Loucy (cell line): ENCODE data around the gene SLC36A2.

ENCODE experiments used
- H2AFZ ChIP-seq: fragments of 200-600 bp; sonication (generic); 2 replicates; pipeline ENCODE4 v1.6.0; 2016; ENCODE audit warnings: antibody characterized with exemption, mild to moderate bottlenecking, low read length, moderate library complexity
- H3F3A ChIP-seq: fragments of 200-600 bp; 2 replicates; pipeline ENCODE4 v1.6.0; 2016; ENCODE audit warnings: antibody characterized with exemption, low read depth, mild to moderate bottlenecking
- H3K27me3 ChIP-seq: fragments of 200-600 bp; sonication (generic); 2 replicates; pipeline ENCODE4 v1.6.1; 2014; ENCODE audit warnings: low read length, mild to moderate bottlenecking; ENCODE audit not compliant: insufficient read depth, poor library complexity, severe bottlenecking
- H3K36me3 ChIP-seq: fragments of 200-600 bp; sonication (generic); 2 replicates; pipeline ENCODE4 v1.6.1; 2016; ENCODE audit warnings: low read length; ENCODE audit not compliant: insufficient read depth
- H3K4me1 ChIP-seq: fragments of 200-600 bp; sonication (generic); 2 replicates; pipeline ENCODE4 v1.5.1; 2014; ENCODE audit warnings: low read length, mild to moderate bottlenecking; ENCODE audit not compliant: insufficient read depth, poor library complexity, severe bottlenecking
- H3K4me2 ChIP-seq: fragments of 200-600 bp; sonication (generic); 2 replicates; pipeline ENCODE4 v1.6.0; 2014; ENCODE audit warnings: antibody characterized with exemption, low read length, low read depth, mild to moderate bottlenecking; ENCODE audit not compliant: poor library complexity, severe bottlenecking
- H3K4me3 ChIP-seq: fragments of 200-600 bp; sonication (generic); 2 replicates; pipeline ENCODE4 v1.5.1; 2014; ENCODE audit warnings: low read length, mild to moderate bottlenecking, mixed read lengths; ENCODE audit not compliant: poor library complexity, severe bottlenecking
- H3K79me2 ChIP-seq: fragments of 200-600 bp; sonication (generic); 2 replicates; pipeline ENCODE4 v1.6.1; 2014; ENCODE audit warnings: low read length; ENCODE audit not compliant: insufficient read depth
- H3K9ac ChIP-seq: fragments of 200-600 bp; sonication (generic); 2 replicates; pipeline ENCODE4 v1.6.0; 2014; ENCODE audit warnings: mild to moderate bottlenecking, low read depth, low read length, moderate library complexity; ENCODE audit not compliant: poor library complexity, severe bottlenecking
- H3K9me2 ChIP-seq: fragments of 200-600 bp; sonication (generic); replicated peaks from 2 replicates; pipeline ENCODE4 v1.6.1; 2016; ENCODE audit warnings: low read depth, low read length, mixed read lengths
- H3K9me3 ChIP-seq: fragments of 200-600 bp; sonication (generic); 2 replicates; pipeline ENCODE4 v1.6.1; 2014; ENCODE audit warnings: mild to moderate bottlenecking, antibody characterized with exemption, low read length, low read depth; ENCODE audit not compliant: insufficient read depth
- H4K20me1 ChIP-seq: fragments of 200-600 bp; sonication (generic); 2 replicates; pipeline ENCODE4 v1.6.0; 2014; ENCODE audit warnings: antibody characterized with exemption, low read length, mild to moderate bottlenecking; ENCODE audit not compliant: insufficient read depth, poor library complexity, severe bottlenecking
- EZH2phosphoT487 ChIP-seq: fragments of 200-600 bp; IDR thresholded peaks from 2 replicates; pipeline ENCODE4 v1.6.1; 2018; ENCODE audit warnings: antibody characterized with exemption, mild to moderate bottlenecking, moderate library complexity, borderline replicate concordance
- TF ChIP-seq, protein P1 (sequence below): fragments of 200-600 bp; sonication (generic); conservative IDR thresholded peaks from 2 replicates; pipeline ENCODE4 v1.5.1; 2014; ENCODE audit warnings: mild to moderate bottlenecking, antibody characterized with exemption, low read length

The SLC36A2 gene

DNA sequence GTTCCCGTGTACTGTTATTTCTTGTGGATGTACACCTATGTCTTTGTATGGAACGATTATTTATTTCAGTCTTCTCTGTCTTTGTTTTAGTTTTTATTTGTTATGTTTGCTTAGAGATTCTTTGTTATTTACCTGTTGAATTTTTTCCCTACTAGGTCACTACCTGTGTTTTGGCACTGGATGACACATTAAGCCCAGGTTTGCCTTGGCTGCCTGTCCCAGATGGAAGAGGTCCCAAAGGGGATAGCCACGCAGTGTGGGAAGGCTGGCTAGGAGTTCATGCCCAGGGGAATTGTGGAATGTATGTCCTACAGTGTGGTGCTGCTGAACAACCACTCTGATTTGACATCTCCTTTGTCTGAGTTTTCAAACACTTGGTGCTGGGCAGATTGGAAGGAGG, 15.6 kb upstream of the SLC36A2 start:
- Histone ChIP-seq H3F3A (no peaks in the 10 kb centered on the region), H3K4me2 (no peak overlapping the region), H3K36me3 (no peaks in the 10 kb centered on the region), H3K9me3 (peaks cover 8% of the 10 kb centered on the region; the same call in 1 of the 2 replicates), H3K4me1 (no peaks in the 10 kb centered on the region), H3K27me3 (no peaks in the 10 kb centered on the region), H2AFZ (no peak overlapping the region), H4K20me1 (no peaks in the 10 kb centered on the region), H3K9ac (no peak overlapping the region), H3K4me3 (no peak overlapping the region), H3K79me2 (no peaks in the 10 kb centered on the region), H3K9me2 (no peaks in the 10 kb centered on the region)
- TF ChIP-seq EZH2phosphoT487, result no peak
- TF ChIP-seq, protein P1, sequence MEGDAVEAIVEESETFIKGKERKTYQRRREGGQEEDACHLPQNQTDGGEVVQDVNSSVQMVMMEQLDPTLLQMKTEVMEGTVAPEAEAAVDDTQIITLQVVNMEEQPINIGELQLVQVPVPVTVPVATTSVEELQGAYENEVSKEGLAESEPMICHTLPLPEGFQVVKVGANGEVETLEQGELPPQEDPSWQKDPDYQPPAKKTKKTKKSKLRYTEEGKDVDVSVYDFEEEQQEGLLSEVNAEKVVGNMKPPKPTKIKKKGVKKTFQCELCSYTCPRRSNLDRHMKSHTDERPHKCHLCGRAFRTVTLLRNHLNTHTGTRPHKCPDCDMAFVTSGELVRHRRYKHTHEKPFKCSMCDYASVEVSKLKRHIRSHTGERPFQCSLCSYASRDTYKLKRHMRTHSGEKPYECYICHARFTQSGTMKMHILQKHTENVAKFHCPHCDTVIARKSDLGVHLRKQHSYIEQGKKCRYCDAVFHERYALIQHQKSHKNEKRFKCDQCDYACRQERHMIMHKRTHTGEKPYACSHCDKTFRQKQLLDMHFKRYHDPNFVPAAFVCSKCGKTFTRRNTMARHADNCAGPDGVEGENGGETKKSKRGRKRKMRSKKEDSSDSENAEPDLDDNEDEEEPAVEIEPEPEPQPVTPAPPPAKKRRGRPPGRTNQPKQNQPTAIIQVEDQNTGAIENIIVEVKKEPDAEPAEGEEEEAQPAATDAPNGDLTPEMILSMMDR, result no peak

DNA sequence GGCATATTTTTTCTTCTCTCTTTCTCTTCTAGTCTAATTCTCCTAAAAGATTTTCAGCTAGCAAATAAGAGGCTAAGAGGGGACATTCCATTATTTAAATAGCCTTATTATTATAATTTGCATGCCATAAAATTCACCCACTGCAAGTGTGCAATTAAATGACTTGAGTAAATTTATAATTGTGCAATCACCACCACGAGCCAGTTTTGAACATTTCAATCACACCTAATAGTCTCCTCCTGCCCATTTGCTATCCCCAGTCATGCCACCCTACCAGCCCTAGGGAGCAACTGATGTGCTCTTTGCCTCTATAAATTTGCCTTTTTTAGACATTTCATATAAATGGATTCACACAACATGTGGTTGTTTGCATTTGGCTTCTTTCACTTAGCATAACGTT, 12.0 kb upstream of the SLC36A2 start:
- Histone ChIP-seq H3K9me3 (peaks cover 4% of the 10 kb centered on the region; the same call in 1 of the 2 replicates), H3K4me1 (no peaks in the 10 kb centered on the region), H3K4me3 (no peak overlapping the region), H3K9ac (no peak overlapping the region), H3F3A (no peaks in the 10 kb centered on the region), H3K9me2 (no peaks in the 10 kb centered on the region), H4K20me1 (no peaks in the 10 kb centered on the region), H3K79me2 (no peaks in the 10 kb centered on the region), H3K36me3 (no peaks in the 10 kb centered on the region), H3K4me2 (no peak overlapping the region), H3K27me3 (no peaks in the 10 kb centered on the region), H2AFZ (no peak overlapping the region)
- TF ChIP-seq, protein P1, result no peak
- TF ChIP-seq EZH2phosphoT487, result no peak

DNA sequence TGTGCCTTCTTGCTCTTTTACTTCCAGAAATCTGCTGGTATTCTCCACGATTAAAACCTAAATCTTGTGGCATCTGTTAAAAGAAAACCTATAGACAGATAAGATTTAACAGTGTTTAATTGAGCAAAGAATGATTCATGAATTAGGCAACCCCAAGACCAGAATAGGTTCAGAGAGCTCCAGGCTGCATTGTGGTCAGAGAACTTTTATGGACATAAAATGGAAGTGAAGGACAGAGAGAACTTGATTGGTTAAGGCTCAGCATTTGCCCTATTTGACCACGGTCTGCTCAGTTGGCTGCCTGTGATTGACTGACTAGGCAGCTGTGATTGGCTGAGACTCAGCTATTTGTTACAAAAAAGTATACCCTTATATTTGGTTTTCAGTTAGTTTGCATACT, 10.4 kb upstream of the SLC36A2 start:
- no peaks in the 10 kb centered on the region for H3F3A ChIP-seq
- H3K4me2 ChIP-seq, result no peak overlapping the region
- no peaks in the 10 kb centered on the region for H3K79me2 ChIP-seq
- H3K4me1 ChIP-seq, result no peaks in the 10 kb centered on the region
- H3K9me3 ChIP-seq, result peaks cover 4% of the 10 kb centered on the region; the same call in 1 of the 2 replicates
- H3K9me2 ChIP-seq, result no peaks in the 10 kb centered on the region
- H3K9ac ChIP-seq, result no peak overlapping the region
- H3K36me3 ChIP-seq, result no peaks in the 10 kb centered on the region
- no peak overlapping the region for H2AFZ ChIP-seq
- H3K27me3 ChIP-seq, result no peaks in the 10 kb centered on the region
- no peaks in the 10 kb centered on the region for H4K20me1 ChIP-seq
- TF ChIP-seq, protein P1, result no peak
- no peak for TF ChIP-seq EZH2phosphoT487
- H3K4me3 ChIP-seq, result no peak overlapping the region
